Activated naive CD4-positive, alpha-beta T cell treated with anti-CD3 and anti-CD28 coated beads for 36 hours (primary cell): ENCODE data around the gene NPAS1. TPM values are rescaled to one million over a fixed set of nuclear protein-coding genes. Genes with fewer than 3 reads are reported as not detected.

Source experiments
- CTCF ChIA-PET: fragments of 350-600 bp; sonication (Branson Sonifier 250); formaldehyde crosslinking; loops from one replicate; lab custom pipeline; 2021; ENCODE audit warnings: antibody characterized with exemption; lab: Charles Lee
- DNase-seq: peaks from one replicate; pipeline ENCODE4 v3.0.0-alpha.2; 2020
- H3K27ac Mint-ChIP-seq: one replicate; pipeline ENCODE4 v1.8.0; 2021; ENCODE audit warnings: mild to moderate bottlenecking, mixed read lengths
- H3K27me3 Mint-ChIP-seq: one replicate; pipeline ENCODE4 v1.8.0; 2021; ENCODE audit warnings: low read depth, mixed read lengths
- H3K36me3 Mint-ChIP-seq: one replicate; pipeline ENCODE4 v1.8.0; 2021; ENCODE audit warnings: low read depth, mixed read lengths
- H3K4me1 Mint-ChIP-seq: one replicate; pipeline ENCODE4 v1.8.0; 2021; ENCODE audit warnings: low read depth, mixed read lengths
- H3K4me3 Mint-ChIP-seq: one replicate; pipeline ENCODE4 v1.8.0; 2021; ENCODE audit warnings: mild to moderate bottlenecking, moderate library complexity, mixed read lengths
- H3K9me3 Mint-ChIP-seq: one replicate; pipeline ENCODE4 v1.8.0; 2021; ENCODE audit warnings: mixed read lengths
- intact Hi-C: fragments of 100-400 bp; cut with micrococcal nuclease; formaldehyde crosslinking; loops from one replicate; pipeline ENCODE4 v1.15.1; 2023
- total RNA-seq, 2 experiments: library from RNA; stranded (reverse); gene quantifications; one replicate each; pipeline ENCODE4 v1.2.3, GENCODE V29; 2021

Gene NPAS1
- total RNA-seq, 2 experiments from 2014 or later, result 0.21 TPM; not detected in 1

DNA sequence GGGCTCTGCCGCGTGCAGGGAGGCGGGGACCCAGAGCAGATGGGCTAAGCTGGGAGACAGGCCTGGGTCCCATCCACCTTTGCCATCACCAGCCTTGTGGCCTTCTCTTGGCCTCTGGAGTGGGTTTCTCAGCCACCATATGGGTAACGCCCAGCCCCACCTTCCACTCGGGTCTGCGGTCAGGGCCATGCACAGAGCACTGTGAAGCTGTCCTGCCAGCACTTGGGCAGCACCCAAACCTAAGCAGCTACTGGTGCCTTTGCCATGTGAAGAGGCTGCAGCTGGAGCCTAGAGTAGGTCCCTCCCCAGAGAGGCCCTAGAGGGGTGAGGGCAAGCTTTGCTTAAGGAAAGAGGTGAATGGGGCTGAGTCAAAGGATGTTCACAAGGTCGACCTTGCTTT, 24.1 kb upstream of the NPAS1 start:
- CTCF ChIA-PET, result interaction anchor here (0.7 to 0.8 kb wide), 2 partner anchors 155 to 257 kb away, joined by 4 read pairs; no protein-coding TSS in a partner anchor
- Mint-ChIP-seq H3K9me3 (no peaks in the 10 kb centered on the region), H3K27ac (no peak overlapping the region), H3K4me3 (no peak overlapping the region), H3K27me3 (no peaks in the 10 kb centered on the region), H3K4me1 (peaks cover 4% of the 10 kb centered on the region), H3K36me3 (peaks cover 5% of the 10 kb centered on the region)
- intact Hi-C loops, result no loop called here
- no peak for DNase-seq

DNA sequence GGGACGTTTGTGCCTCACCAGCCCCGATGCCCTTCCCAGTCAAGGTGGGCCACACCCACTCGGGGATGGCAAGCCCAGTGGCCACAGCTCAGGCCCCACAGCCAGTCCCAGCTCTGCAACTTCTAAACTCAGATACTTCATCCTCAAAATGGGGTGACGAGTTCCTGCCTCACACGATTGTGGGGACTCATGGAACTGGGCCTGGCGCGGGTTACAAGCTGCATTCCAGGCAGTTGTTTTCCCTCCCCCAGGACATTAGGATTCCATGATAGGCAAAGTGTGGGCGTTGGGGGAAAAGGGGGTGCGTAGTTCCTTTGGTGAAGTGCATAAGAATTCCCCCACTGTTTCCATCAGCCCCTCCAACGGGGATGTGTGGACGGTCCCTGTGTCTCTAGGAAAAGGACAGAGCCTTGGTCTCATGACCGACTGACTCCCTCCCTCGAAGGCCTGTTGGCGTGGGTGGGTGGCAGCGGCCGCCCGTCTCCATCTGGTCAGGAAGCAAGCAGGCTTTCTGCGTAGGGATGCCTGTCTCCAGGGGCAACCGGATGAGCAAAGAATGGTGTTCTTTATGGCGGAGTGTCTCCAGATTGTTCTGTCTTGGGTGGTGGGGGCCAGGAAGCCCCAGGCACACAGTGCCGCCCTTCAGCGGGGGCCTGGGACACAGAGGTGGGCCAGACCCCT, 21.1 kb upstream of the NPAS1 start:
- Mint-ChIP-seq H3K9me3 (no peaks in the 10 kb centered on the region), H3K4me3 (no peak overlapping the region), H3K27ac (no peak overlapping the region), H3K36me3 (peaks cover 5% of the 10 kb centered on the region), H3K27me3 (peaks cover 3% of the 10 kb centered on the region), H3K4me1 (no peaks in the 10 kb centered on the region)
- intact Hi-C loops, result no loop called here
- CTCF ChIA-PET, result interaction anchor here (2.4 kb wide), 1 partner anchor 14 kb away, joined by 7 read pairs; no protein-coding TSS in a partner anchor
- DNase-seq, result no peak

DNA sequence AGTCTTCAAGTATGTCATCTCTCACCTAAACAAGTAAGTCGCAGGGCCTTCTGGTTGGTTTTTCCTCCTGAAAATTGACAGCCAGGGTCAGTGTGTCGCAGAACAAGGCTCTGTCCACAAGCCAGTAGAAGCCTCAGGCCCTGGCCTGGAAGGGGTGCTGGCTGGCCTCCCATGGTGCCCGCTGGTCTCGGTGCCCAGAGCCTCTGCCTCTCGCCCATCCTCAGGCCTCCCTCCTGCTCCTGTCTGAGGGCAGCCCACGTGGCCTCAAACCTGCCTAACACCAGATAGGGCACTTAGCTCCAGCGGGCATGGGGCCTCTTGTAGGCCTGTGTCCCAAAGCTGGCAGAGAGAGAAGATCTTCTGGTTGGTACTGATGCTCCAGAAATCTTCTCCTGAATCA, 20.3 kb upstream of the NPAS1 start:
- intact Hi-C loops, result no loop called here
- CTCF ChIA-PET, result no interaction called here
- H3K9me3 Mint-ChIP-seq, result no peaks in the 10 kb centered on the region
- H3K4me1 Mint-ChIP-seq, result no peaks in the 10 kb centered on the region
- H3K27ac Mint-ChIP-seq, result no peak overlapping the region
- H3K27me3 Mint-ChIP-seq, result peaks cover 4% of the 10 kb centered on the region
- H3K36me3 Mint-ChIP-seq, result peaks cover 5% of the 10 kb centered on the region
- DNase-seq, result no peak
- H3K4me3 Mint-ChIP-seq, result no peak overlapping the region

DNA sequence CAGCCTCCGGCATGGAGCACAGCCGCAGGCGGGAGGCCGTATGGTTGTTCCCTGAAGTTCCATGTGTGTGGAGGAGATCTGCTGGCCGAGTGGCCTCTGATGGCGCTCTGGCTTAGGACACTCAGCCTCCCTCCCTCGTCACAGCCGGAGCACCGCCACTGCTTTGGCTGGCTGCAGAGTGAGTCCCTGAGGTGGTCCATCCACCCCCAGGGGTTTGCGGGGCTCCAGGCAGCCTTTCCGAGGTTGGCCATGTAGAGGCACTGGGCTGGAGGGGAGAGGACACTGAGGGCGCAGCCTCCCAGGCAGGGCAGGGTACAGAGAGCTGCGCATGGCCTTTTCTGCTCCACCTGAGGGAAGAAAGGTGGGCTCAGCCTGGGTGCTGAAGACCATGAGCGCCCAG, 19.8 kb upstream of the NPAS1 start:
- H3K36me3 Mint-ChIP-seq, result peaks cover 5% of the 10 kb centered on the region
- peaks cover 4% of the 10 kb centered on the region for H3K27me3 Mint-ChIP-seq

DNA sequence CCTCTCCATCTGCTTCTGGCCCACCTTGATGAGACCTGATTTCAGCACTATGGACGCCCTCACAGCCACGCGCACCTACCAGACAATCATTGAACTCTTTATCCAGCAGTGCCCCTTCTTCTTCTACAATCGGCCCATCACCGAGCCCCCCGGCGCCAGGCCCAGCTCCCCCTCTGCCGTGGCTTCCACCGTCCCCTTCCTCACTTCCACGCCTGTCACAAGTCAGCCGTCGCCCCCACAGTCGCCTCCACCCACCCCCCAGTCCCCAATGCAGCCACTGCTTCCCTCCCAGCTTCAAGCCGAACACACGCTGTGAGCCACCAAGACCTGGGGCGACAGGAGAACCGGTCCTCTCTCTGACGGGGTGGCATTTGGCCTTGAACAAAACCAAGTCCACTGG, 19.3 kb upstream of the NPAS1 start:
- peaks cover 4% of the 10 kb centered on the region for H3K27me3 Mint-ChIP-seq
- CTCF ChIA-PET, result interaction anchor here (1.8 to 2.1 kb wide), 2 partner anchors 10 to 13 kb away, joined by 4 to 10 read pairs; no protein-coding TSS in a partner anchor
- intact Hi-C loops, result no loop called here
- DNase-seq, result no peak
- peaks cover 5% of the 10 kb centered on the region for H3K36me3 Mint-ChIP-seq
- H3K9me3 Mint-ChIP-seq, result no peaks in the 10 kb centered on the region
- no peaks in the 10 kb centered on the region for H3K4me1 Mint-ChIP-seq
- no peak overlapping the region for H3K4me3 Mint-ChIP-seq
- H3K27ac Mint-ChIP-seq, result no peak overlapping the region

More for the DNA sequence above, 19.8 kb upstream of the NPAS1 start:
- DNase-seq, result no peak
- intact Hi-C loops, result no loop called here
- Mint-ChIP-seq H3K9me3 (no peaks in the 10 kb centered on the region), H3K4me1 (no peaks in the 10 kb centered on the region), H3K4me3 (no peak overlapping the region), H3K27ac (no peak overlapping the region)
- CTCF ChIA-PET, result interaction anchor here (1.8 to 2.1 kb wide), 2 partner anchors 9 to 13 kb away, joined by 4 to 10 read pairs; no protein-coding TSS in a partner anchor

DNA sequence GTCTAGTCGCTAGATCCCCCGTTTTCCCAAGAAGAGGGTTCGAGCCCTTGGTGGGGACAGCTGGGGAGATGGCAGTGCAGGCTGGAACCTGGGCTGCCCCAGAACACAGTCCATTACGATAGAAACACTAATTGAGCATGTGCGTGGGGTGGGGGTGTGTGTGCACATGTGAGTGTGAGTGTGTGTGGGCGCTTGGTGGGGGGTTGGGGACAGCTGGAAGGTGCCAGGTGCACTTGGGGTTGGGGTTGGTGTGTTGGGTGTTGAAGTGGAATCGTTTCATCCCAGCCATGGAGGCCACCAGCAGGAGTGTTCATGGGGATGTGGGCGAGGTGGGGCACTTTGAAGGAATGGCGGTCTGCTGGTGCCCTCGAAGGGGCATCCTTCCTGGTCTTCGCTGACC, 18.1 kb upstream of the NPAS1 start:
- DNase-seq, result no peak
- H3K27ac Mint-ChIP-seq, result no peak overlapping the region
- H3K36me3 Mint-ChIP-seq, result peaks cover 5% of the 10 kb centered on the region
- CTCF ChIA-PET, result interaction anchor here (1.5 to 2.1 kb wide), 3 partner anchors 11 to 145 kb away, joined by 4 to 10 read pairs (median 4); no protein-coding TSS in a partner anchor
- H3K27me3 Mint-ChIP-seq, result peaks cover 6% of the 10 kb centered on the region
- intact Hi-C loops, result no loop called here
- no peaks in the 10 kb centered on the region for H3K9me3 Mint-ChIP-seq
- no peak overlapping the region for H3K4me3 Mint-ChIP-seq
- H3K4me1 Mint-ChIP-seq, result no peaks in the 10 kb centered on the region

DNA sequence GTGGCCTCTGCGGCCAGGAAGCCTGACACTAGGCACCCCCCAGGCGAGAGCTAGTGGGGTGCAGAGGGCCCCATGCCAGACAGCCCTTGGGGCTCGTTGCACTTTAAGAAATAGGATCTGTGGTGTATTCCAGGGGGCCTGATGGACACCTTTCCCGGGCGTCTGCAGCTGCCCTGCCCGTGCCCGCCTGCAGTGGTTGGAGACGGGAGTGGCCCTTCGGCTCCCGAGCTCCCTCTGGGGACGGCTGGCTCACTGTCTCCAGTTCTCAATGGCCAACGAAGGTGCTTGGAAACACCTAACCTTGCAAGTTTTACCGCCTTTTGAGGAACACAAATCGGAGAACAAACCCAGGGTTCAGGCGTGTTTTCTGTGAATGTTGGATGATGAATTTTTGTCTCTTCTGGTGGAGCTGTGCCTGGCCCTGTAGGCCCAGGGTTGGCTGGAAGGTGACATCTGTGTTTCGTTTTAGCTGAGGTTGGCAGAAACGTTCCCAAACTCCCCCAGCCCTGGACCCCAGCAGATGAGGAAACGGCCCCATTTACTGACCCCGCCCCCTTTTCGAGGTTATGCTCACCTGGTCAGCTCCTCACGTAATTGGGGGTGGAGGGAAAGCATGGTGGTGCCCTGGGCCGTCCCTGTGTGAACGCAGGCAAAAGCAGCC, 17.4 kb upstream of the NPAS1 start:
- CTCF ChIA-PET, result interaction anchor here (1.3 to 2.1 kb wide), 3 partner anchors 11 to 146 kb away, joined by 4 to 10 read pairs (median 6); no protein-coding TSS in a partner anchor
- Mint-ChIP-seq H3K4me1 (no peaks in the 10 kb centered on the region), H3K36me3 (peaks cover 5% of the 10 kb centered on the region), H3K27me3 (peaks cover 6% of the 10 kb centered on the region), H3K9me3 (no peaks in the 10 kb centered on the region), H3K4me3 (no peak overlapping the region), H3K27ac (no peak overlapping the region)
- intact Hi-C loops, result no loop called here
- DNase-seq, result no peak

DNA sequence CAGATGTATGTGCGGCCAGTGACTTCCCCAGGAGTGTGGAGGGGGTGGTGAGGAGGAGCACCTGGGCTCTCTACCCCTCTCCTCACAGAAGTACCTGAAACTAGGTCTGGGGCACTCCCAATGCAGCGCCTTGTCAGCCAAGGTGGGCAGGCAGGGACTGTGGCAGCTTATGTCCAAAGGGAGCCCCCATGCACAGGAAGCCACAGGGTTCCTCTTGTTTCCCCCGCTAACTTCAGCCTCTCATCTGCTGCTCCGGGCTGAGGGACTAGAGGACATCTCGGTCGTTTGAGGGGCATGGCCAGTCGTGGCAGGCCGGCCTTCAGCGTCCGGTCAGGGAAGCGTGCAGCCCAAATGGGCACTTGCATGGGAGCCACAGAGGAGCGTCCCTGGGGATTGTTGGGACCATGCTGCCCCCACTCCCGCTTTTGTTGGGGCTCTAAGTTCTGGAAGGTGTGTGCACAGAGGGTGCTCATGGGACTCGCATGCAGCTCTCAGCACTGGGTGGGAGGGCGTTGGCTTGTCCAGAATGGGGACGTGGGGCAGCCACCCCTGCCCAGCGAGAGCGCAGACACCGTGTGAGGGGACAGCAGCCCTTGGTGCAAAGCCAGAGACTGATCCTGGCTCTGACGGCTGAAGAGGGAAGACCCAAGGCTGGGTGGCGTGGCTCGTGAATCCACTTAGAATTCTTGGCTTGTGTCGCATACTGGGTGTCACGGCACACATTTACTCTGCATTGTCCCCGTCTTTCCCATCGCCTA, 16.6 kb upstream of the NPAS1 start:
- Mint-ChIP-seq H3K36me3 (peaks cover 3% of the 10 kb centered on the region), H3K27ac (no peak overlapping the region), H3K9me3 (no peaks in the 10 kb centered on the region), H3K27me3 (peaks cover 6% of the 10 kb centered on the region), H3K4me1 (no peaks in the 10 kb centered on the region), H3K4me3 (no peak overlapping the region)
- CTCF ChIA-PET, result interaction anchor here (0.6 to 1.5 kb wide), 4 partner anchors 9 to 147 kb away, joined by 3 to 6 read pairs (median 4); no protein-coding TSS in a partner anchor
- intact Hi-C loops, result no loop called here
- DNase-seq, result no peak

DNA sequence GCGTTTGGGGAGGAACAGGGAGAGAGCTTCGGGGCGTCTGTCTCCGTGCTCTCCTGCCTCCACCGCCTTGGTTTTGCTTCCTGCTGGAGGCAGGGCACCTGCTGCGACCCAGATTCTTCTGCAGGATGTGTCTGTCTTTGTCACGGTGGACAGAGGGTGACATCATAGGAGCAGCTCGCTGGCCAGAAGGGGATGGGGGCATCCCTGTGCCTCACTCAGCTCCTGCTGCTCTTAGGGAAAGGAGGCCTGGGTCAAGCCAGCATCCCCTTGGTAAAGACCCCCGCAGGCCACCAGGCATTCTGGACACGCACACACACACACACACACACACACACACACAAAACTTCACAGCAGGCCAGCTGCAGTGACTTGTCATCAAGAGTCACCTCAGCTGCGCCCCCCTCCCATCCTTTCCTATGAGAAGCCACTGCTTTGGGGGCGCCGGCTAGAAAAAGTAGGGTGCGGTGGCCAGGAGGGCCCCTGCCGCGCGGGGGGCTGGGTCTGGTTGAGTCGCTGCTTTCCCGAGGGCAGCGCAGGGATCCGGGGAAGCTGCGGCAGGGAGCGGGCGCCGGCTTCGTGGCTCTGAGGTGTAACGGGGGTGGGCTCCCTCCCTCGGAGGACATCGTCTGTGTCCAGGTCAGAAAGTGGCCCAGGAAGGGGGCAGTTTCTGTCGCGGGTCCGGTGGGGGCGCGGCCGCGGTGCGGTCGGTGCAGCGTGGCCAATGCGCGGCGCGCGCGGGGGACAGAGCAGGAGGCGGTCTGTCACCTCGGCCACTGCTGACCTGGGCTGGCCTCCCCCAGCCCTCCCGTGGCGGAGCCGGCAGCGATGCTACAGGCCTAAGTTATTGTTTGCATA, 15.8 kb upstream of the NPAS1 start:
- DNase-seq, result no peak
- Mint-ChIP-seq H3K9me3 (no peaks in the 10 kb centered on the region), H3K4me1 (no peaks in the 10 kb centered on the region), H3K27ac (no peak overlapping the region), H3K27me3 (peaks cover 6% of the 10 kb centered on the region), H3K4me3 (no peak overlapping the region), H3K36me3 (no peaks in the 10 kb centered on the region)
- intact Hi-C loops, result no loop called here
- CTCF ChIA-PET, result interaction anchor here (0.6 to 1.0 kb wide), 3 partner anchors 8 to 11 kb away, joined by 3 to 5 read pairs (median 4); no protein-coding TSS in a partner anchor

DNA sequence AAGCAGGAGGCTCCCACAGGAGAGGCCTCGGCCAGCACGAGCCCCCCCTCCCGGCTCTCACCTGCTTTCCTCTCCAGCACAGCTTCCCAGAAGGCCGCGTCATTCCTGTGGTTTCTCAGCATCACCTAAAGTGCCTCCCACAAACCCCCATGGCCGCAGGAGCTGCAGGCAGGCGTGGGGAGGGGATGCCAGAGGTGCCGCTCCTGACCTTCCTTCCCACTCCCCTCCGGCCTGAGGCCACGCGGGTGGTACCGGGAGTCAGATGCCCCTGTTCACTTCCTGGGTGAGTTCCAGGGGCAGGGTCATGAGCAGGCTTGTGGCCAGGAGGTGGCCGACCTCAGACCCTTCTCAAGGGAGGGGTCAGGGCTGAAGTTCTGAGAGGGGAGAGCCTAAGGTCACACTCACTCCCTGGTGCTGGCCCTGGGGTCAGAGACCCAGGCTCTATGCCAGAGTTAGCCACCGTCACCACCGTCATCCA, 14.4 kb upstream of the NPAS1 start:
- Mint-ChIP-seq H3K9me3 (no peaks in the 10 kb centered on the region), H3K27me3 (peaks cover 6% of the 10 kb centered on the region), H3K27ac (no peak overlapping the region), H3K4me1 (no peaks in the 10 kb centered on the region), H3K36me3 (no peaks in the 10 kb centered on the region), H3K4me3 (no peak overlapping the region)
- CTCF ChIA-PET, result no interaction called here
- intact Hi-C loops, result no loop called here
- DNase-seq, result no peak

DNA sequence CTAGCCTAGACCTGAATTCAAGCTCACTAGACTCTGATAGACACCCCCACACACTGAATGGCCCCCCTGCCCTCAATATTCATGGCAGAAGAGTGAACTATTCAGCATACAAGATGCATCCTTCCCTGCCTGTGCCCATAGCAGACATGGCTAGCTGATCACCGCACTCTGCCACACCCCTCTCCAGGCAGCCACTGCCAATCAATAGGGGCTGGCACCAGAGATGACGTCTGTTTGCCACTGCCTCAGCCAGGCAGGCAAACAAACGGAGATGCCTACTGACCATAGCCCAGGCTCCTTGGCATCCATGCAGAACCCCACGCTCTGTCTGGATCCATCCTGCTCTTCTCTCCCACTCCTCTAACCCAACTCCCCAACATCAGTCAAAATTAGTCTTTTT, 13.8 kb upstream of the NPAS1 start:
- DNase-seq, result no peak
- peaks cover 6% of the 10 kb centered on the region for H3K27me3 Mint-ChIP-seq
- no peak overlapping the region for H3K27ac Mint-ChIP-seq
- no peaks in the 10 kb centered on the region for H3K36me3 Mint-ChIP-seq
- CTCF ChIA-PET, result no interaction called here
- intact Hi-C loops, result no loop called here
- H3K4me1 Mint-ChIP-seq, result no peaks in the 10 kb centered on the region
- H3K4me3 Mint-ChIP-seq, result no peak overlapping the region
- no peaks in the 10 kb centered on the region for H3K9me3 Mint-ChIP-seq
